SHP77 (cell line): ENCODE results near the gene EFCAB8.
A peak's percentile ranks its signal among the peaks of the same experiment; 100 is the strongest.
"Not testable (repeated sequence)": the region's sequence is repeated elsewhere in the genome, so short reads cannot be mapped to it uniquely, and the experiment has no call there.

ENCODE experiments used
- DNase-seq, 2 experiments: peaks; one replicate each; lab custom pipeline; 2025; lab: John Stamatoyannopoulos, UW

The EFCAB8 gene

GRCh38 chr20:32972181-32973076, 113.7 kb downstream of the EFCAB8 start:
- no peak for DNase-seq

GRCh38 chr20:32973077-32973717, 114.5 kb downstream of the EFCAB8 start:
- no peak for DNase-seq

- DNase-seq: not testable (repeated sequence)
Measured at GRCh38 chr20:32974204-32975064, 115.7 kb downstream of the EFCAB8 start.

- DNase-seq: not testable (repeated sequence)
Measured at GRCh38 chr20:32975121-32975520, 116.4 kb downstream of the EFCAB8 start.

- no peak for DNase-seq
Measured at GRCh38 chr20:32975698-32976674, 117.3 kb downstream of the EFCAB8 start.

- DNase-seq: no peak
Measured at GRCh38 chr20:32976746-32977145, 118.0 kb downstream of the EFCAB8 start.

- DNase-seq: no peak
Measured at GRCh38 chr20:32977281-32978008, 118.7 kb downstream of the EFCAB8 start.

GRCh38 chr20:32978009-32978335, 119.2 kb downstream of the EFCAB8 start:
- DNase-seq: no peak

- DNase-seq: no peak
Measured at GRCh38 chr20:32979201-32979998, 120.7 kb downstream of the EFCAB8 start.

GRCh38 chr20:32980131-32980941, 121.6 kb downstream of the EFCAB8 start:
- DNase-seq: no peak

- DNase-seq: no peak
Measured at GRCh38 chr20:32980990-32981389, 122.3 kb downstream of the EFCAB8 start.

- DNase-seq: peak; percentile 36
Measured at GRCh38 chr20:32982617-32983458, 124.1 kb downstream of the EFCAB8 start.

GRCh38 chr20:32983459-32984112, 124.9 kb downstream of the EFCAB8 start:
- no peak for DNase-seq

- DNase-seq: no peak
Measured at GRCh38 chr20:32984196-32984595, 125.5 kb downstream of the EFCAB8 start.

GRCh38 chr20:32984631-32985354, 126.1 kb downstream of the EFCAB8 start:
- no peak for DNase-seq

GRCh38 chr20:32985596-32985995, 126.9 kb downstream of the EFCAB8 start:
- DNase-seq: no peak
